GM21529 (cell line): ENCODE measurements around the gene MAP6D1.
"Not testable (repeated sequence)": the region's sequence is repeated elsewhere in the genome, so short reads cannot be mapped to it uniquely, and the experiment has no call there.

Experiments
- ATAC-seq: cut with Tn5 transposase; IDR thresholded peaks from one replicate; pipeline ENCODE4 v1.9.1; 2021; ENCODE audit not compliant: unreplicated experiment

The MAP6D1 gene

GRCh38 chr3:183801601-183802000, 23.8 kb downstream of the MAP6D1 start:
- no peak for ATAC-seq

- ATAC-seq, result no peak
Measured at GRCh38 chr3:183800243-183800863, 25.0 kb downstream of the MAP6D1 start.

GRCh38 chr3:183799461-183799860, 25.9 kb downstream of the MAP6D1 start:
- ATAC-seq, result no peak

- no peak for ATAC-seq
Measured at GRCh38 chr3:183797996-183798395, 27.4 kb downstream of the MAP6D1 start.

GRCh38 chr3:183796372-183796771, 29.0 kb downstream of the MAP6D1 start:
- no peak for ATAC-seq

GRCh38 chr3:183794452-183794851, 30.9 kb downstream of the MAP6D1 start:
- no peak for ATAC-seq

- ATAC-seq, result no peak
Measured at GRCh38 chr3:183792976-183793375, 32.4 kb downstream of the MAP6D1 start.

GRCh38 chr3:183790700-183791099, 34.7 kb downstream of the MAP6D1 start:
- ATAC-seq, result no peak

GRCh38 chr3:183789826-183790225, 35.6 kb downstream of the MAP6D1 start:
- no peak for ATAC-seq

GRCh38 chr3:183784503-183784902, 40.9 kb downstream of the MAP6D1 start:
- not testable (repeated sequence) for ATAC-seq

- no peak for ATAC-seq
Measured at GRCh38 chr3:183782576-183783276, 42.7 kb downstream of the MAP6D1 start.

- ATAC-seq, result no peak
Measured at GRCh38 chr3:183781246-183781645, 44.1 kb downstream of the MAP6D1 start.

GRCh38 chr3:183779896-183780465, 45.4 kb downstream of the MAP6D1 start:
- ATAC-seq, result no peak

- no peak for ATAC-seq
Measured at GRCh38 chr3:183777016-183777618, 48.3 kb downstream of the MAP6D1 start.

- not testable (repeated sequence) for ATAC-seq
Measured at GRCh38 chr3:183776451-183776850, 48.9 kb downstream of the MAP6D1 start.

GRCh38 chr3:183775781-183776180, 49.6 kb downstream of the MAP6D1 start:
- no peak for ATAC-seq

GRCh38 chr3:183774631-183775030, 50.7 kb downstream of the MAP6D1 start:
- ATAC-seq, result no peak

- no peak for ATAC-seq
Measured at GRCh38 chr3:183769453-183769852, 55.9 kb downstream of the MAP6D1 start.

- no peak for ATAC-seq
Measured at GRCh38 chr3:183768114-183768513, 57.3 kb downstream of the MAP6D1 start.

GRCh38 chr3:183766745-183767606, 58.4 kb downstream of the MAP6D1 start:
- ATAC-seq, result peak; percentile 82

- ATAC-seq, result no peak
Measured at GRCh38 chr3:183766107-183766506, 59.3 kb downstream of the MAP6D1 start.
